GM21423 (cell line): ENCODE measurements around the gene PAFAH1B2.

ENCODE experiments used
- ATAC-seq: cut with Tn5 transposase; IDR thresholded peaks from one replicate; pipeline ENCODE4 v1.9.1; 2021; ENCODE audit warnings: mild to moderate bottlenecking, moderate library complexity; ENCODE audit not compliant: unreplicated experiment

The PAFAH1B2 gene

DNA sequence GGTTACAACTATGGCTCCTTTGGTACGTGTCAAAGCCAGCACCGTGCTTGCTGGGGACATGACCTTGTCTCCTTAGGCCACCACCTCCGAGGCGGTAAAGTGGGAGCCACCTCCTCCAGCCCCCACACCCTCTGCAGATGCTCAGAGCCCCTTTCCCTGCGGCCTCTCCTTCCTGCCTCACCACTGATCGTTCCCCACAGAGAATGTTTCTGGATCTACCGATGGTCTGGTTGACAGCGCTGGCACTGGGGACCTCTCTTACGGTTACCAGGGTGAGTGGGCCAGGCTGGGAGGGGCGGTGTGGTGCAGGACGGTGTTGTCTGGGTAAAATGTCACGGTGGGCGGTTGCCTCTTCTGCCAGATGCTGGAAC, 43.3 kb downstream of the PAFAH1B2 start:
- no peak for ATAC-seq

DNA sequence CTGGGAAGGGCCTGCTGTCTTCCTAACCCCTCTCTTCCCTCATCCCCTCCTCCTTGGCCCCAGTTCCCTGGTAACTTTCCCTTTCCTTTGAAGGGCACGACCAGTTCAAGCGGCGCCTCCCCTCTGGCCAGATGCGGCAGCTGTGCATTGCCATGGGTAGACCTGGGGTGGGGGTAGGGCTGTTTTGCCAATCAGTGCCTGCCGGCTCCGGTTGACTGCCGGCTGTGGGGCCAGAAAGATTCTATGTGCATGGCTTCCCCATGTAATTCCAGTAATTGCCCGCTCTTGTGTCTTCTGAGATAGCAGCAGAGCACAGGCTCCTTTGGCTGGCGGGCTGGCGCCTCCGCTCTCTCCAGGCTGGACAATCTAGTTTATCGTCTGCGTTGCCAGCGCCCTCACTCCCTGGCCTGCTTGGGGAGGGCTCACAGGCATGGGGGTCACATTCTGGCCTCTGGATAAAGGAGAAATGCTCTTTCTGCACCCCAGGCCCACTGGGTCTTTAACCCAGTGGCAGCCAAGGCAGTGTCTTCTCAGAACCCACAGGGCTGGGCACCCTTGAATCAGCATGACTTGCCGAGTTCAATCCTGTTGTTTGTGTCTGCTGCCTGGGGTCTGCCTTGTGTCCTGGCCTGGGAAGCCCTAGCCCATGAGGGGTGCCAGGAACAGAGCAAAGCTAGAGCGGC, 43.9 kb downstream of the PAFAH1B2 start:
- no peak for ATAC-seq

DNA sequence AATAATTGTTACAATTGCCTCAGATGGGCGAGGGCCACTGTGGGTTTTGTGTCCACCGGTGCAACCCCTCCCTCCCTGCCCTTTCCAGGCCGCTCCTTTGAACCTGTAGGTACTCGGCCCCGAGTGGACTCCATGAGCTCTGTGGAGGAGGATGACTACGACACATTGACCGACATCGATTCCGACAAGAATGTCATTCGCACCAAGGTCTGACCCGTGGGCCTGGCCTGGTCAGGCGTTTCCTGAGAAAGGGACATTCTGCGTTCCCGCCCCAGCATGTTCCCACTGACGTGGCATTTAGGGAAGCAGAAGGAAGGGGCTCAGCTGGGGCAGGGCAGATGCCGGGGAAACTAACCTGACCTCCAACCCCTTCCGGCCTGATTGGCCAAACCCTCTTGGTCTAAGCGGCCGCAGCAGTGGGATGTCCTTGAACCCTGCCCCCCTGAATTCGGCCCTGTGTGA, 44.6 kb downstream of the PAFAH1B2 start:
- no peak for ATAC-seq

DNA sequence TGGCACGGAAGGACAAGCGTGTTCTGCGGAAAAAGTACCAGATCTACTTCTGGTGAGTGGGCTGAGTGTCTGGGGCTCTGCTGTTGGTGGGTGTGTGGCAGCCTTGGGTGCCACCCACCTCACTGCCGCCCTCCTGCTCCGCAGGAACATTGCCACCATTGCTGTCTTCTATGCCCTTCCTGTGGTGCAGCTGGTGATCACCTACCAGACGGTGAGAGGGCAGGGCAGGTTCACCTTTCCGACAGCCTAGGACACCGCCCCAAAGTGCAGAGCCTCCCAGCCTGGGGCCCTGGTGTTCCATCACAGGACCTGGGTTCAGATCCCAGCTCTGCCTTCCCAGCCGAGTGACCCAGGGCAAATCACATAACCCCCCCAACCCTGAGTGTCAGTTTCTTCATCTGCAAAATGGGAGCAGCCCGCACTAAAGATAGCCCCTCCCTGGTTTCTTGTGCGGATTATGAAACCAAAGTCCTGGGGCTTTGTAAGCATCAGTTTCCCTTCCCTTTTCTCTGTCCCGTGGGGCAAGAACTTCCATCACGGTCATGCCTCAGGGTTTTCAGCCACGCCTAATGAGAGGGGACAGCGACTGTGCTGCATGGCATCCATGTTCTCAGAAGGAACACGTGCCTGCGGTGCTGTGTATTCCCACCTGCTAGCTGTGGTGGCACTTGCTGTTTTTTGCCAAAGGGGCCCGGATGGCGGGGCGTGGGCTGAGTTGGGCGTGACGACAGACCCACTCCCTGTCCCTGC, 45.3 kb downstream of the PAFAH1B2 start:
- ATAC-seq = peak; percentile 69

DNA sequence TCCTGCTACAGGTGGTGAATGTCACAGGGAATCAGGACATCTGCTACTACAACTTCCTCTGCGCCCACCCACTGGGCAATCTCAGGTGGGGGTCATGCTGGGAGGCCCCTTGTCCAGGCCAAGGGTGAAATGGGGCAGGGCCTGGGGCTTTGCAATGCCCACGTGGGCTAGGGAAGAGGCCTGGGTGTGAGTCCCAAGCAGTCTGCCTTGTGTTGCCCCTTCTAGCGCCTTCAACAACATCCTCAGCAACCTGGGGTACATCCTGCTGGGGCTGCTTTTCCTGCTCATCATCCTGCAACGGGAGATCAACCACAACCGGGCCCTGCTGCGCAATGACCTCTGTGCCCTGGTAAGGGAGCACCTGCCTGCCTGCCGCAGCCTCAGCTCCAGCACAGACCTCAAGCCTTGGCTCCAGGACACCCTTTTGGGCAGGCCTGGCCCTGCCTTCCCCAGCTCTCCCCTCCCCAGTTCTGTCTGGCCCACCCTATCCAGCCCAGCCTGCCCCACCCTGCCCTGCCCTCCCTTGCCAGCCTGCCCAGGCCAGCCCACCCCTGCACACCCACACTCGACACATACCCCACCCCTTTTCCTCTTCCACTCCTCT, 46.0 kb downstream of the PAFAH1B2 start:
- no peak for ATAC-seq

DNA sequence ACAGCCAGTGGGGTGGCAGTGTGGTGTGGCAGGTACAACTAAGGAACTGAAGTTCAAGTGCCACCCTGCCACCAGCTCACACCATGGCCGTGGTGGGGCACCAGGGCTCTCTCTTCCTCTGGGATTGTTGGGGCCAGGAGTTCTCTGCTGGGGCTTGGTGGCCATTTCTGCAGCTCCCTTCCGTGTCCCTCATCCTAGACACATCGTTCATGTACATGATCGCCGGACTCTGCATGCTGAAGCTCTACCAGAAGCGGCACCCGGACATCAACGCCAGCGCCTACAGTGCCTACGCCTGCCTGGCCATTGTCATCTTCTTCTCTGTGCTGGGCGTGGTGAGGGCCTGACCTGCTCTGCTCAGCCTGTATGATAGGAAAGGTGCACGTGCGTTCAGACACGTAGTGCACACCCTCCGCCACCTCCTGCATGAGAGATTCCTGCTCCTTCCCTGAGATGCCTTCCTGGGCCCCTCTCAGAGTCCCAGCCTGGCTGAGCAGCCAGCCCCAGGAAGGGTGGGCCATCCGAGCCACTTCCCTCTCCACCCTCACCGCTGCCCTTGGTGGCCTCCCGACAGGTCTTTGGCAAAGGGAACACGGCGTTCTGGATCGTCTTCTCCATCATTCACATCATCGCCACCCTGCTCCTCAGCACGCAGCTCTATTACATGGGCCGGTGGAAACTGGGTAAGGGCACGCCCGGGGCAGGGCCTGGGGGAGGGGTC, 47.8 kb downstream of the PAFAH1B2 start:
- ATAC-seq = no peak

DNA sequence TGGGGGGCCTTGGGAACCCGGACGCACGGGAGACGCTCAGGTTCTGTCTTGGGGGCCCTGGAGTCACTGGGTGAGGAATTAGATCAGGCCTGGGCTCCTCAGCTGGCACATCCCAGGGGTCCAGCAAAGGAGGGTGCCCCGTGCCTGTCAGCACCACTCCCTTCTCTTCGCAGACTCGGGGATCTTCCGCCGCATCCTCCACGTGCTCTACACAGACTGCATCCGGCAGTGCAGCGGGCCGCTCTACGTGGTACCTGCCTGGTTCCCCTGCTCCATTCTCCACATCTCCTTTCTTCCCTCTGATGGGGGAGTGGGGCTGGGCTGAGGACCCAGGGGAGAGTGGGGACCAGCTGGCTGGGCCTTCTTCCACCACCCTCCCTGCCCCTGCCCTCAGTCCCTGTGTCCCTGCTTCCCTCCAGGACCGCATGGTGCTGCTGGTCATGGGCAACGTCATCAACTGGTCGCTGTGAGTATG, 48.4 kb downstream of the PAFAH1B2 start:
- ATAC-seq = no peak

DNA sequence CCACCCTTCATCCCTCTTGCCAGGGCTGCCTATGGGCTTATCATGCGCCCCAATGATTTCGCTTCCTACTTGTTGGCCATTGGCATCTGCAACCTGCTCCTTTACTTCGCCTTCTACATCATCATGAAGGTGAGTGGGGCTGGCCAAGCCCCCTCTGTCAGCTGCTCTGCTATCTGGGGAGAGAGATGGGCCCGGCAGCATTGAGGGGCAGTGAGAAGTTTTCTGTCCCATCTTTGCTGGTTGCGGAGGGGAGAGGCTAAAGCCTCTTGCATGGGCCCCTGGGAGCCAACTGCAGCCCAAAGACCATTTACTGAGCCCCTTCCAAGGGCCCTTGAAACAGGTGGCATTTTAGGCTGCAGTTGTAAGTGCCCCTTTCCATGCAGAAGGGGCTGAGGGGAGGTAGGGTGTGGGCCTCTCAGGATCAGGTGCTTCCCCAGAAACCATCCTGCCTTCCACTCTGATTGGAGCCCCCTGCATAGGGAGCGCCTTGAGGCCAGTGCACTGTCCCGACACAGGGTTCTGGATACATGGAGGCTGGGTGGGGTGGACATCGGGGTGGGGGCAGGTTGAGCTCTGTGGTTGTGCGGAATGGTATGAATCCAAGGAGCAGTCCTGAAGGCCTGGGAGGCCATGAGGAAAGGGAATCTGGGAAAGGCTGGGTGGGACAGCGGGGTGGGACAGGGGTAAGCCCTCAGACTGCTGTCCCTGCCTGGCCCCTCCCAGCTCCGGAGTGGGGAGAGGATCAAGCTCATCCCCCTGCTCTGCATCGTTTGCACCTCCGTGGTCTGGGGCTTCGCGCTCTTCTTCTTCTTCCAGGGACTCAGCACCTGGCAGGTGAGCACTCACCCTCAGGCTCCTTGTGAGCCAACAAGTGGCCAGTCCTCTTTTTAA, 49.3 kb downstream of the PAFAH1B2 start:
- ATAC-seq = no peak

DNA sequence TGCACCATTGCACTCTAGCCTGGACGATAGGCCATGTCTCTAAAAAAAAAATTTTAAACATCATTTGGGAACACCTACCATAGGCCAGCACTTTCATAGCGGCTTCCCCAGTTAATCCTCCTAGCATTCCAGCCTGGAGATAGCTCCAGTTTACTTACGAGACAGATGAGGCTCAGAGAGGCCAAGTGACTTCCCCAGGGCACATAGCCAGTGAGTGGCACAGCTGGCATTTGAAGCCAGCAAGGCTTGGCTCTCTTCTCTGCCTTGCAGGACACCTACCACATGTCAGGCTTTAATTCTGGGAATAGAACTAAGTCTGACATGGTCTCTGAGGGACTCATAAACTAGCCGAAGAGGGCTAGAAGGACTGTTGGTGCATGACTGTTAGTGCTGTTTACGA, 50.2 kb downstream of the PAFAH1B2 start:
- ATAC-seq = no peak

DNA sequence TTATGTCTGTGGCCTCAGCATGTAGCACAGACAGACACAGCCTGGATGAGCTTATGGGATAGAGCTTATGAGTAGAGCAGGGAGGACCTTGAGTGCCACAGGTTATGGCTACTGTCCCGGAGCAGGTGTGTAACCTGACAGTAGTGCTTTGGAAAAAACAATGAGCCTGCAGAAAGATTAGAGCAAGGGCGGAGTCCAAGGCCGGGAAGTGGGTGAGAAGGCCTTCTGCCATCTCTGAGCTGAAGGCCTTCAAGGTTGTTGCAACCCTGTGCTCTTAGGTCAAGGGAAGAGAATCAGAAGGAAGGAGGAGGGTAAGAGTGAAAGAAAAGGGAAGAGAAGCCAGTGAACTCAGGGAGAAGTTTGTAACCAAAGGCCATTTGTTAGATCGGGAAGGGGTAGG, 51.2 kb downstream of the PAFAH1B2 start:
- no peak for ATAC-seq

DNA sequence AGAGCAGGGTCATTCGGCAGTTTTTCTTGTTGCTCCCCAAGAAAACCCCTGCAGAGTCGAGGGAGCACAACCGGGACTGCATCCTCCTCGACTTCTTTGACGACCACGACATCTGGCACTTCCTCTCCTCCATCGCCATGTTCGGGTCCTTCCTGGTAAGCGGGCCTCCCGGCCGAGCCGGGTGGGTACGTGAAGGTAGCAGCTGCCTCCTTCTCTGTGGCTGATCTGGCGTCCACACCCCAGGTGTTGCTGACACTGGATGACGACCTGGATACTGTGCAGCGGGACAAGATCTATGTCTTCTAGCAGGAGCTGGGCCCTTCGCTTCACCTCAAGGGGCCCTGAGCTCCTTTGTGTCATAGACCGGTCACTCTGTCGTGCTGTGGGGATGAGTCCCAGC, 51.7 kb downstream of the PAFAH1B2 start:
- ATAC-seq = no peak

DNA sequence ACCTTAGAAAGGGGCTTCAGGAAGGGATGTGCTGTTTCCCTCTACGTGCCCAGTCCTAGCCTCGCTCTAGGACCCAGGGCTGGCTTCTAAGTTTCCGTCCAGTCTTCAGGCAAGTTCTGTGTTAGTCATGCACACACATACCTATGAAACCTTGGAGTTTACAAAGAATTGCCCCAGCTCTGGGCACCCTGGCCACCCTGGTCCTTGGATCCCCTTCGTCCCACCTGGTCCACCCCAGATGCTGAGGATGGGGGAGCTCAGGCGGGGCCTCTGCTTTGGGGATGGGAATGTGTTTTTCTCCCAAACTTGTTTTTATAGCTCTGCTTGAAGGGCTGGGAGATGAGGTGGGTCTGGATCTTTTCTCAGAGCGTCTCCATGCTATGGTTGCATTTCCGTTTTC, 52.9 kb downstream of the PAFAH1B2 start:
- ATAC-seq = no peak

DNA sequence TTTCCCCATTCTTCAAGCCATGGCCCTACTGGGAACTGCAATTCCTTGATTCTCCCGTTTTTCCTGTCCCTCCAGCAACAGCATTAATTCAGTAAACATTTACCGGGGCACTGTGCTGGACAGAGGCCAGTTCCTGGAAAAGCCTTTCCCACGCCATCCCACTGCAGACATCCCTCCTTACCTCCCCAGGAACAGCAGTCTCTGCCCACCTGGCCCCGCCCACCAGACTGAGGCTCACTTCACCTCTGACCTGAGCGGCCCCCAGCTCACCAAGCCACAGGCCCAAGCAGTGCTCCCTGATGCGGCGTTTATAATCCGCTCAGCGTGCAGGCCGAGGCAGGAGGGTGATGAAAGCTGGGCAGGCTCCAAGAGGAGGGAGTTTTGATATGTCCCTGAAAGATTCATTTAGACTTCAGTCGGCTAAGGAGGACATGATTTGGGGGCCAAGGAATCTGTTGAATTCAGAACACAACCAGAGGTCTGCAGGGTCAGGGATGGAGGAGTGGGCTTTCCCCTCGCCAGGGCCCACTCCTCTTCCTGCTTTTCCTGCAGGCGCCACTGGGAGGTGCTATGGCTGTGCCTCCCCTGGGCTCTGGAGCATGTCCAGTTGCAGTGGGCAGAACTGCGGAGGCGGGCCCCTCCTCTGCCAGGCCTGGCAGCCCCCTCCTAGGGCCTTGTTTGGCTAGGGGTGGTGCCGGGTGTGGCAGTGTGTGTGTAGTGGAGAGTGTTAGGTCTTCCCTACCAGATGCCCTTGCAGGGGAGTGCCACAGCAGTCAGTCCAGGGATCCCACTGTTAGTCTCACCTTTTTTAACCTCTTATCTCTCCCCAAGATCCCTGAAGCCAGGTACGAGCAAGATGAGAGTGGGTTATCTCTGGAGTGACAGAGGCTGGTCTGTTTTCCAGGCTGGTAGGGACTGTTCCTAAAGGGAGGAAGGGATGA, 53.7 kb downstream of the PAFAH1B2 start:
- no peak for ATAC-seq

DNA sequence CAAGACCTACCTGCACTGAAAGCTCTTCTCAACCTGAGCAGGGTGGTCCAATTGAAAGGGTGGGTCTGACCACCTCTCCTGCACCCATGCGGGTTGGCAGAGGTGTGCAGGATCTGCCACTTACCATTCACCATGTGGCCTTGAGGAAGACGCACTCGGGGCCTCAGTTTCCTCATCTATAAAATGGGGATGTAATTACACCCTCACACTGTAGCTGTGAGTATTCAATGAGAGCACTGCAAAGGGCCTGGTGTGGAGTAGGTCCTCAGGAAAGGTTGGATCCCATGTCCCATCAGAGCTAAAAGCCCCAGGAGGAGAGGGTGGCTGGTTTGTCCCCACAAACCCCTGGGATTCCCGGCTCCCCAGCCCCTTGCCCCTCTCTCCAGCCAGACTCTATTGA, 54.5 kb downstream of the PAFAH1B2 start:
- ATAC-seq = no peak

DNA sequence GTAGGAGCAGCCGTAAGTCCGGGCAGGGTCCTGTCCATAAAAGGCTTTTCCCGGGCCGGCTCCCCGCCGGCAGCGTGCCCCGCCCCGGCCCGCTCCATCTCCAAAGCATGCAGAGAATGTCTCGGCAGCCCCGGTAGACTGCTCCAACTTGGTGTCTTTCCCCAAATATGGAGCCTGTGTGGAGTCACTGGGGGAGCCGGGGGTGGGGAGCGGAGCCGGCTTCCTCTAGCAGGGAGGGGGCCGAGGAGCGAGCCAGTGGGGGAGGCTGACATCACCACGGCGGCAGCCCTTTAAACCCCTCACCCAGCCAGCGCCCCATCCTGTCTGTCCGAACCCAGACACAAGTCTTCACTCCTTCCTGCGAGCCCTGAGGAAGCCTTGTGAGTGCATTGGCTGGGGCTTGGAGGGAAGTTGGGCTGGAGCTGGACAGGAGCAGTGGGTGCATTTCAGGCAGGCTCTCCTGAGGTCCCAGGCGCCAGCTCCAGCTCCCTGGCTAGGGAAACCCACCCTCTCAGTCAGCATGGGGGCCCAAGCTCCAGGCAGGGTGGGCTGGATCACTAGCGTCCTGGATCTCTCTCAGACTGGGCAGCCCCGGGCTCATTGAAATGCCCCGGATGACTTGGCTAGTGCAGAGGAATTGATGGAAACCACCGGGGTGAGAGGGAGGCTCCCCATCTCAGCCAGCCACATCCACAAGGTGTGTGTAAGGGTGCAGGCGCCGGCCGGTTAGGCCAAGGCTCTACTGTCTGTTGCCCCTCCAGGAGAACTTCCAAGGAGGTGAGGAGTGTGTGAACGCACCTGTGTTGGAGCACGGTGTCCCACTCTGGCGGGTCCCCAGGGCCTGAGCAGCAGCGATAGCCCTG, 55.2 kb downstream of the PAFAH1B2 start, which contains the start of gene TAGLN:
TAGLN (plus strand) TSS at position 318 of the 863 bp plus-strand sequence. CDS start 3,644 bp downstream, outside the sequence.
- ATAC-seq = no peak

DNA sequence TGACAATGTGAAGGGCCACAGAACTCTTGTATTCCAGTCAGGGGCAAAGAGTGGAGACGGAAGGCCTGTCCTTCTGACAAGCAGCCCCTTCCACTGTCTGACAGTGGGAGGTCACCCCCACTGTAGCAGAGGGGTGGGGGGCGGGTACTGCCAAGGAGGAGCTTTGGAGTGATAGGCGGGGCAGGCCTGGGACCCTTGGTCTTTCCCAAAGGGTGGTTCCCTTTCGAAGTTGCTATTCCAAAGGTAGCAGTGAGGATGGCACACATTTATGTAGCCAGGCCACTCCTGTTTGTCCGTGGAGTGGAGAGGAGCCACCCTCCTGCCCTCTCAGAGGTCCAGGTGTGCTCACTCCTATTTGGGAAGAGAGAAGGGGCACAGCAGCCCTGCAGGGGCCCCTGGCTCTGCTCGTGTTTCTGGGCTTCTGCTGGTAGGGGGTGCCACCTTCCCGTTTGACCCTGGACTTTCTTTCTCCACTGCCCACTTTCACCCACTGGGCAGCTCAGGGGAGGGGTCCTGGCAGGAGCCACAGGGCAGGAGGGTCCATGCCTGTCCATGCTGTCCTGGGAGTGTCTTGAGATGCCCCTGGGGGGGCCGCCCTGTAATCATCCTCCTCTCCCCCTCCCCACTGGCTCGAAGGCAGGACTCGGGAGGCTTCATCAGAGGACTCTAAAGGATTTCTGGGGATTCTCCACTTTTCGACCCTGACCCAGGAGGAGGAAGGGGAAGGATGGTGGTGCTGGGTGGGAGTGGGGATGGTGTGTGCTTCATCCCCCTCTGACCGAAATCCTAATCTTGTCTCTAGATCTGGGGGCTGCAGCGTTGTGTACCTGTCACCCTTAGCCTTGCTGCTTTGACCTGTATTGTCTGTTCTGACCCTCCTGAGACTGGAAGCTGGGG, 56.1 kb downstream of the PAFAH1B2 start:
- ATAC-seq = no peak
